Natural killer cell (primary cell): ENCODE measurements around the gene ANXA3. TPM values are rescaled to one million over a fixed set of nuclear protein-coding genes. Genes with fewer than 3 reads are reported as not detected.

Experiments
- ATAC-seq, 3 donors: fragments of 150-1000 bp in 2 of 3; fragments of 200-7000 bp in 1 of 3; cut with Tn5 transposase; 1 replicate in 1 of 3; 2 replicates in 2 of 3; pipeline ENCODE4 v1.10.0; 2021; ENCODE audit warnings: mild to moderate bottlenecking in 2 of 3, moderate library complexity in 2 of 3
- DNase-seq, 2 donors: peaks; one replicate each; pipeline versions ENCODE4 v3.0.0 to v3.0.0-alpha.2; 2013 to 2021; ENCODE audit warnings: mixed read lengths in 1 of 2
- H3K27ac ChIP-seq: one replicate; pipeline ENCODE4 v1.5.1; 2013; ENCODE audit warnings: mild to moderate bottlenecking, low read length
- H3K27me3 ChIP-seq: one replicate; pipeline ENCODE4 v1.6.1; 2013; ENCODE audit warnings: low read length; ENCODE audit not compliant: control insufficient read depth, insufficient read depth
- H3K36me3 ChIP-seq: one replicate; pipeline ENCODE4 v1.6.1; 2013; ENCODE audit warnings: low read length; ENCODE audit not compliant: control insufficient read depth, insufficient read depth
- H3K4me1 ChIP-seq: one replicate; pipeline ENCODE4 v1.6.1; 2013; ENCODE audit warnings: low read length; ENCODE audit not compliant: control insufficient read depth, insufficient read depth
- H3K4me3 ChIP-seq: one replicate; pipeline ENCODE4 v1.5.1; 2013; ENCODE audit warnings: low read length
- H3K9me3 ChIP-seq: one replicate; pipeline ENCODE4 v1.6.1; 2013; ENCODE audit warnings: low read length; ENCODE audit not compliant: control insufficient read depth, insufficient read depth
- H3K27ac Mint-ChIP-seq, 2 donors: one replicate each; pipeline ENCODE4 v1.8.0; 2022; ENCODE audit warnings: mild to moderate bottlenecking in 2 of 2, mixed read lengths in 2 of 2, moderate library complexity in 1 of 2
- H3K27me3 Mint-ChIP-seq, 2 donors: one replicate each; pipeline ENCODE4 v1.8.0; 2022; ENCODE audit warnings: low read depth in 2 of 2, mixed read lengths in 2 of 2
- H3K36me3 Mint-ChIP-seq: one replicate; pipeline ENCODE4 v1.8.0; 2022; ENCODE audit warnings: mixed read lengths
- H3K4me1 Mint-ChIP-seq, 2 donors: one replicate each; pipeline ENCODE4 v1.8.0; 2022; ENCODE audit warnings: mixed read lengths in 2 of 2
- H3K4me3 Mint-ChIP-seq: one replicate; pipeline ENCODE4 v1.8.0; 2022; ENCODE audit warnings: mild to moderate bottlenecking, moderate library complexity, mixed read lengths
- H3K9me3 Mint-ChIP-seq, 2 donors: one replicate each; pipeline ENCODE4 v1.8.0; 2022; ENCODE audit warnings: mixed read lengths in 2 of 2
- WGBS: methylation state at CpG from one replicate; pipeline ENCODE4 v1.1.7; 2013; ENCODE audit warnings: missing lambda C conversion rate; ENCODE audit not compliant: insufficient coverage; 5-methylcytosine and 5-hydroxymethylcytosine counted together
- intact Hi-C: fragments of 100-400 bp; cut with micrococcal nuclease; formaldehyde crosslinking; loops from one replicate; pipeline ENCODE4 v1.14.2; 2022
- total RNA-seq, 4 donors: library from RNA; stranded (reverse); fragments of 120-200 nt in 1 of 4; gene quantifications; one replicate each; pipeline versions ENCODE4 v1.2.3 to v1.2.4, GENCODE V29; 2013 to 2022
- TF ChIP-seq, protein P1 (sequence below): fragments of 200-600 bp; IDR thresholded peaks from one replicate; pipeline ENCODE4 v1.8.0; 2022; ENCODE audit warnings: antibody characterized with exemption

Gene ANXA3
- total RNA-seq, 3 donors from 2014 or later (not counting 1 experiment from before 2014, with no cell fraction given), result 1.1 to 1.2 TPM; not detected in 1

DNA sequence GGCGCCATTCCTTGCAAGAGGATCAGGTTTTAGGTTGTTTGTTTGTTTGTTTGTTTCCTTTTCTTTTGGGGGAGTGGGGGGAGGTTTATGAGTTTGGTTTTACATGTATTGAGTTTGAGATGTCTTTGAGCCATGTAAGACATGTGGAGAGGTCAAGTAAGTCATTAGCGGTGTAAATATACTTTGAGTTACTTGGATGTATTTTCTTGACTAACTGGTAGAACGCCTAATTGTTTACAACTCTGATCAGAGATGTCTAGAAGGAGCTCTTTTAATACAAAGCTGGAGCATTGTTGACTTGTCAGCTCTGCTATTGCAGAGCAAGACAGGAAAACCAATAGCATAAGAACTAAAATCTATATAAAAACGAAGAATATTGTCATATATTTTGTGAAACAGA lies 57.1 kb downstream of the ANXA3 start:
- H3K9me3 Mint-ChIP-seq, result no peaks in the 10 kb centered on the region
- no peaks in the 10 kb centered on the region for H3K36me3 Mint-ChIP-seq
- Histone ChIP-seq H3K36me3 (no peaks in the 10 kb centered on the region), H3K4me3 (no peak overlapping the region), H3K9me3 (no peaks in the 10 kb centered on the region), H3K27ac (no peak overlapping the region), H3K27me3 (no peaks in the 10 kb centered on the region), H3K4me1 (peaks cover 3% of the 10 kb centered on the region)
- WGBS, result 88% methylated on average over 3 of the region's 4 CpGs
- peaks cover 0 to 4% of the 10 kb centered on the region in 2 donors for H3K27me3 Mint-ChIP-seq
- peaks cover 0 to 8% of the 10 kb centered on the region in 2 donors for H3K4me1 Mint-ChIP-seq
- intact Hi-C loops, result no loop called here
- DNase-seq, result no peak
- TF ChIP-seq, protein P1, sequence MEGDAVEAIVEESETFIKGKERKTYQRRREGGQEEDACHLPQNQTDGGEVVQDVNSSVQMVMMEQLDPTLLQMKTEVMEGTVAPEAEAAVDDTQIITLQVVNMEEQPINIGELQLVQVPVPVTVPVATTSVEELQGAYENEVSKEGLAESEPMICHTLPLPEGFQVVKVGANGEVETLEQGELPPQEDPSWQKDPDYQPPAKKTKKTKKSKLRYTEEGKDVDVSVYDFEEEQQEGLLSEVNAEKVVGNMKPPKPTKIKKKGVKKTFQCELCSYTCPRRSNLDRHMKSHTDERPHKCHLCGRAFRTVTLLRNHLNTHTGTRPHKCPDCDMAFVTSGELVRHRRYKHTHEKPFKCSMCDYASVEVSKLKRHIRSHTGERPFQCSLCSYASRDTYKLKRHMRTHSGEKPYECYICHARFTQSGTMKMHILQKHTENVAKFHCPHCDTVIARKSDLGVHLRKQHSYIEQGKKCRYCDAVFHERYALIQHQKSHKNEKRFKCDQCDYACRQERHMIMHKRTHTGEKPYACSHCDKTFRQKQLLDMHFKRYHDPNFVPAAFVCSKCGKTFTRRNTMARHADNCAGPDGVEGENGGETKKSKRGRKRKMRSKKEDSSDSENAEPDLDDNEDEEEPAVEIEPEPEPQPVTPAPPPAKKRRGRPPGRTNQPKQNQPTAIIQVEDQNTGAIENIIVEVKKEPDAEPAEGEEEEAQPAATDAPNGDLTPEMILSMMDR, result no peak
- H3K27ac Mint-ChIP-seq, result no peak overlapping the region
- no peak for ATAC-seq
- H3K4me3 Mint-ChIP-seq, result no peak overlapping the region

DNA sequence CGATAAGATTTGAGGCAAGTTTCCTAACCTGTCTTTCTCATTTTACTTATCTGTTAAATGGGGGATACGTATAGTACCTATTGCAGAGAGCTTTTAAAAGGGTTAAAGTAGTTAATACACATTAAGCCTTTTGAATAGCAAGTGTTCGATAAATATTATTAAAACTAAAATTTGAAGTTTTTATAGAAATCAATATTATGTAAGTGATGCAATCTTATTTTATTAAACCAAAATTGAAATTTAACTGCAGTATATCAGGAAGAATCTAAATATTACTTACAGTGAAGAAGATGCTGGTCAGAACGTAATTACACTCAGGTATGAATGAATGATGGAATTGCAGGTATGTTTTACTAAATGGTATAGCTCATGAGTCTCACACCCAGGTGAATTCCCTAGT lies 58.0 kb downstream of the ANXA3 start:
- Histone ChIP-seq H3K27me3 (no peaks in the 10 kb centered on the region), H3K4me1 (peaks cover 3% of the 10 kb centered on the region), H3K27ac (no peak overlapping the region), H3K36me3 (no peaks in the 10 kb centered on the region), H3K4me3 (no peak overlapping the region), H3K9me3 (no peaks in the 10 kb centered on the region)
- no peaks in the 10 kb centered on the region for H3K9me3 Mint-ChIP-seq
- TF ChIP-seq, protein P1, result no peak
- 0% methylated on average over 1 of the region's 4 CpGs for WGBS
- H3K27ac Mint-ChIP-seq, result no peak overlapping the region
- H3K4me1 Mint-ChIP-seq, result peaks cover 0 to 8% of the 10 kb centered on the region in 2 donors
- intact Hi-C loops, result no loop called here
- no peaks in the 10 kb centered on the region for H3K36me3 Mint-ChIP-seq
- H3K4me3 Mint-ChIP-seq, result no peak overlapping the region
- H3K27me3 Mint-ChIP-seq, result no peaks in the 10 kb centered on the region
- DNase-seq, result no peak
- ATAC-seq, result no peak

DNA sequence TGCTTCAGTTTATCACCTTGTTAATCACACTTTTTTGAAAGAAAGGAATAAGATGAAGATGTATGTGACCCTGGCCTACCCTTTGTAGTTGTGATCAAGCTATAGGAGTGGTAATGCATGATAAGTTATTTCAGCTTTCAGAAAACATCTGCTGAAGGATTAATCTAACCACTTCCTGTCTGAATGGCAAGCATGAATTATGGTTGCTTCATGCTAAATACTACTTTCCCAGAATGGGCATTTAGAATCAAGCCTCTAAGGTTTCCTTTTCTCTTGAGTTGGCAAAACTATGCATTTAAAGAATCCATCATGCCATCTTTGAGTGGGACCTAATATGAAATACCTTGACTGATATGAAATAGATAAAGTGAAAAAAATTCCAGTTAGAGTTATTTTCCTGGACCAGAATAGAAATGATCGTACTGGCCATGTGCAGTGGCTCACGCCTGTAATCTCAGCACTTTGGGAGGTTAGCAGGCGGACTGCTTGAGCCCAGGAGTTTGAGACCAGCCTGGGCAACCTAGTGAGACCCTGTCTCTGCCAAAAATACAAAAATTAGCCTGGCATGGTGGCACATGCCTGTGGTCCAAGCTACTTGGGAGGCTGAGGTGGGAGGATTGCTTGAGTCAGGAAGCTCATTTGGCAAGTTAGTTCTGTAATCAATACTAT lies 59.1 kb downstream of the ANXA3 start:
- no peak overlapping the region for H3K4me3 Mint-ChIP-seq
- no peaks in the 10 kb centered on the region for H3K27me3 Mint-ChIP-seq
- WGBS, result 71% methylated on average over 3 of the region's 3 CpGs
- no peaks in the 10 kb centered on the region for H3K36me3 Mint-ChIP-seq
- Histone ChIP-seq H3K4me3 (no peak overlapping the region), H3K9me3 (no peaks in the 10 kb centered on the region), H3K27me3 (no peaks in the 10 kb centered on the region), H3K4me1 (peaks cover 3% of the 10 kb centered on the region), H3K27ac (no peak overlapping the region), H3K36me3 (no peaks in the 10 kb centered on the region)
- DNase-seq (peak in 1 of 2 donors; percentile 14), ATAC-seq (peak in 1 of 3 donors; percentile 33)
- H3K4me1 Mint-ChIP-seq, result peaks cover 0 to 8% of the 10 kb centered on the region in 2 donors
- intact Hi-C loops, result no loop called here
- TF ChIP-seq, protein P1, result no peak
- H3K27ac Mint-ChIP-seq, result no peak overlapping the region
- H3K9me3 Mint-ChIP-seq, result no peaks in the 10 kb centered on the region

DNA sequence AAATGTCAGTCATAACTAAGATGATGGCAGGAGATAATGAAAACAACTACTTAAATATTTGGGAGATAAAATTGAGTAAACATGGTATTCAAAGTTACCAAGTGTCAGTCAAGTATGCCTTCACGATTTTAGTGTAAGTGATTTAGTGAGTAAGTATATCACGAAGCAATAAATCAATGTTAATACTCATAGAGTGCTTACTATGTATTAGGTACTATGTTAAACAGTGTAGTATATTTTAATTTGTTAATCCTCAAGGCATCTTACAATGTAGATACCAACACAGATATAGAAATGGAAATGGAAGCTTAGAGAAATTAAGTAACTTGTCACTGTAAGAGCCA lies 59.6 kb downstream of the ANXA3 start:
- Mint-ChIP-seq H3K27ac (no peak overlapping the region), H3K4me3 (no peak overlapping the region), H3K36me3 (no peaks in the 10 kb centered on the region), H3K9me3 (no peaks in the 10 kb centered on the region), H3K4me1 (peaks cover 0 to 8% of the 10 kb centered on the region in 2 donors), H3K27me3 (no peaks in the 10 kb centered on the region)
- DNase-seq, result no peak
- intact Hi-C loops, result no loop called here
- Histone ChIP-seq H3K4me3 (no peak overlapping the region), H3K4me1 (peaks cover 3% of the 10 kb centered on the region), H3K27ac (no peak overlapping the region), H3K9me3 (no peaks in the 10 kb centered on the region), H3K36me3 (no peaks in the 10 kb centered on the region), H3K27me3 (no peaks in the 10 kb centered on the region)
- no CpG with 5 or more reads among the region's 2 CpGs for WGBS
- TF ChIP-seq, protein P1, result no peak
- no peak for ATAC-seq
